Measurements from ENCODE around the gene NGF. TPM values are rescaled to one million over a fixed set of nuclear protein-coding genes. Genes with fewer than 3 reads are reported as not detected.

The NGF gene
- not detected for total RNA-seq

DNA sequence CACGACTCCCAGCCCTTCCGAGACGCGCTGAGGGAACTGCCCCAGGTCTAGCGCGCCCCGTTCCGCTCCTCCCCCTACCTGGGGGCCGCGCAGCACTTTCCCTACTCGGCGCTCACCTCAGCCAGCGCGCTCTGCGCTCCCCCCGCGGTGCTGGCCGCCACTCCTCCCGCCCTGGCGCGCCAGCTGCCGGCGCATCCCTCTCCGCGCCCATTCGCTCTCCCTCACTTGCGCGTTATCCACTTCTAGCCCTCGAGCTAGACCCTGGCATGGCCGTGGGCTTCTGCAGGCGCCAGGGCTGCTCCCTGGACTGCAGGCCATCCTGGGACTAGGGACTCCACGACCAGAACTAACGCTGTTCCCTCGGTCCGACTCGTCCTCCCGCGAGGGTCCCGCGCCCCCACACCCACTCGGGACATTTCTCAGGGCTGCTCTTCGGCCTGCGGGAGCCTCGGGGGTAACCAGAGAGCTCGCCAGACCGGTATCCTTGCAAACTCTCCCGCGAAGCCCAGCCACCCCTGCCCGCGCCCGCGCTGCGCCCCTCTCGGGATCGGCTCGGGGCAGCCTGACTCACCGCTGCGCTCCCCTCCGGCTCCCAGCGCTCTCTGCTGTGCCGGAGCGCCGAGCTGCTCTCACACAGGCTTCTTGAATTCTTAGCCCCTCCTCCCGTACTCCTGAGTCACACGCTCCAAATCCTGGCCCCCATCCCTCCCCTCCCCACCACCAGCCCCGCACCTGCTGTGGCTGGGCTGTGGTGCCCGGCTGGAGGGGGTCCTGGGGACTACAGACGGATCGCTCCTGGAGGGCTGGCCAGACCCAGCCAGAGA lies at the start of gene NGF:
Gene NGF, minus strand, starts transcription at position 617 of the 824 bp plus-strand sequence. CDS start 51,454 bp downstream, outside the sequence.

Other genes with a start within 250 kb of the NGF start
- gene TSPAN2, start 248.7 kb downstream of the NGF start, total RNA-seq, result 28.2 TPM

Data from parietal lobe (tissue), 1 donor.